SU-DHL-6 (cell line): ENCODE measurements around the gene GNG11.

ENCODE experiments used
- H2AFZ ChIP-seq: fragments of 200-600 bp; sonication (generic); 2 replicates; pipeline ENCODE4 v1.6.1; 2014; ENCODE audit warnings: low read depth, mild to moderate bottlenecking, moderate library complexity, mixed read lengths, antibody characterized with exemption, low read length; ENCODE audit not compliant: severe bottlenecking
- H3F3A ChIP-seq: fragments of 200-600 bp; shearing (Covaris generic); 2 replicates; pipeline ENCODE4 v1.6.0; 2016; ENCODE audit warnings: antibody characterized with exemption, mild to moderate bottlenecking; ENCODE audit not compliant: insufficient read depth
- H3K27ac ChIP-seq: fragments of 200-600 bp; sonication (generic); 2 replicates; pipeline ENCODE4 v1.5.1; 2016; ENCODE audit warnings: low read depth, mild to moderate bottlenecking, low read length, moderate library complexity, mixed read lengths
- H3K27me3 ChIP-seq: fragments of 200-600 bp; sonication (generic), shearing (Covaris generic); 2 replicates; pipeline ENCODE4 v1.6.0; 2014; ENCODE audit warnings: mild to moderate bottlenecking, low read length
- H3K36me3 ChIP-seq: fragments of 200-600 bp; sonication (generic); 2 replicates; pipeline ENCODE4 v1.6.1; 2014; ENCODE audit warnings: mild to moderate bottlenecking, low read length, mixed read lengths
- H3K4me2 ChIP-seq: fragments of 300-600, 200-600 bp; shearing (Covaris generic), sonication (generic); 2 replicates; pipeline ENCODE4 v1.6.0; 2014; ENCODE audit warnings: low read length, low read depth, mild to moderate bottlenecking; ENCODE audit not compliant: poor library complexity, severe bottlenecking
- H3K4me3 ChIP-seq: fragments of 200-600 bp; sonication (generic); 2 replicates; pipeline ENCODE4 v1.5.1; 2014; ENCODE audit warnings: antibody characterized with exemption, low read length, mild to moderate bottlenecking, mixed read lengths; ENCODE audit not compliant: insufficient read depth, poor library complexity, severe bottlenecking
- H3K79me2 ChIP-seq: fragments of 200-600 bp; sonication (generic); 2 replicates; pipeline ENCODE4 v1.6.1; 2014; ENCODE audit warnings: mild to moderate bottlenecking, low read length, moderate library complexity; ENCODE audit not compliant: insufficient read depth
- H3K9ac ChIP-seq: fragments of 200-600 bp; sonication (generic); 2 replicates; pipeline ENCODE4 v1.7.0; 2014; ENCODE audit warnings: mild to moderate bottlenecking, low read length
- H3K9me2 ChIP-seq: fragments of 200-600 bp; sonication (generic); replicated peaks from 2 replicates; pipeline ENCODE4 v1.6.1; 2014; ENCODE audit warnings: low read length; ENCODE audit not compliant: insufficient read depth
- H3K9me3 ChIP-seq: fragments of 200-600 bp; sonication (generic); 2 replicates; pipeline ENCODE4 v1.6.1; 2014; ENCODE audit warnings: low read length, mixed read lengths; ENCODE audit not compliant: insufficient read depth
- H4K20me1 ChIP-seq: fragments of 200-600 bp; sonication (generic); 2 replicates; pipeline ENCODE4 v1.6.1; 2014; ENCODE audit warnings: low read depth, mild to moderate bottlenecking, antibody characterized with exemption, low read length, moderate library complexity, mixed read lengths
- EZH2phosphoT487 ChIP-seq: fragments of 200-600 bp; sonication (generic), shearing (Covaris generic); conservative IDR thresholded peaks from 2 replicates; pipeline ENCODE4 v1.6.1; 2018; ENCODE audit warnings: mild to moderate bottlenecking, antibody characterized with exemption, low read length, moderate library complexity, mixed read lengths
- TF ChIP-seq, protein P1 (sequence below): fragments of 200-600 bp; sonication (generic); IDR thresholded peaks from one replicate; pipeline ENCODE4 v1.5.1; 2017; ENCODE audit warnings: antibody characterized with exemption, mild to moderate bottlenecking, low read length, moderate library complexity; ENCODE audit not compliant: insufficient read depth, poor library complexity, severe bottlenecking

Gene GNG11

DNA sequence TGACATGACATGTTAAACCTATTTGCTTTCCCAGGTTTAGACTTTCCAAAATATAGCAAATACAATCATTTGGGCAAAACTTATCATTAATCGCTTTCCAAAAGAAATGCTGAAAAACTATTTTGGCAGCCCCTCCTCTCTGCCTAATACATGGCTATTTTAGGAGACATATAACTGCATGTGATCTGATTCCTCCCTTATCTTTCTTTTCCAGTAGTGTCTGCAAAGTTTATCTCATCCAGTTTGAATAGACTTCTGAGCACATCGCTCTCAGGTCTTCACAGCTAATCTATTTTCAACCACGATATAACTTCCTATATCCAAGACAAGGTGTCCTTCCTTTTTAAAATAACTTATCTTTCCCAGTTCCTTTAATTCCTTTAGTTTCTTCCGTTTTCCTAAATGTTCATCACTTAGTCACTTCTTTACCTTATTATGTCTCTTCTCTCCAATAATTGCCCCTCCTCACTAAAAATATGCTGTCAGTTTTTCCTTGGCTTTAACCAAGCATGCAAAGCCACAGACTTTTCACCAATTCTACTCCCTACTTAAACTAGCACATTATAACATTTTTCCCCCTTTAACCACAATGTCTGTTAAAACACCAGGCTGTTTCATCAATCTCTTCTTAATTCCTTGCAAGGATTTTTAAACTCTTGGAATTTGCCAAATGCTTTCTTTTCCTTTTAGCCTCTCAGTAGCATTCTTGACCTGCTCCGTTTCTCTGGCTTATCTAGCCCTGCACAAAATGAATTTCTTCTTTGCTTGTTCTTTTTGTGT, 24.4 kb downstream of the GNG11 start:
- Histone ChIP-seq H3K79me2 (no peaks in the 10 kb centered on the region), H3F3A (no peaks in the 10 kb centered on the region), H3K4me2 (no peak overlapping the region), H3K27me3 (no peaks in the 10 kb centered on the region), H3K9ac (no peak overlapping the region), H3K27ac (no peak overlapping the region), H3K9me2 (no peaks in the 10 kb centered on the region), H2AFZ (no peak overlapping the region), H4K20me1 (no peaks in the 10 kb centered on the region), H3K36me3 (no peaks in the 10 kb centered on the region), H3K9me3 (no peaks in the 10 kb centered on the region), H3K4me3 (no peak overlapping the region)
- TF ChIP-seq, protein P1, sequence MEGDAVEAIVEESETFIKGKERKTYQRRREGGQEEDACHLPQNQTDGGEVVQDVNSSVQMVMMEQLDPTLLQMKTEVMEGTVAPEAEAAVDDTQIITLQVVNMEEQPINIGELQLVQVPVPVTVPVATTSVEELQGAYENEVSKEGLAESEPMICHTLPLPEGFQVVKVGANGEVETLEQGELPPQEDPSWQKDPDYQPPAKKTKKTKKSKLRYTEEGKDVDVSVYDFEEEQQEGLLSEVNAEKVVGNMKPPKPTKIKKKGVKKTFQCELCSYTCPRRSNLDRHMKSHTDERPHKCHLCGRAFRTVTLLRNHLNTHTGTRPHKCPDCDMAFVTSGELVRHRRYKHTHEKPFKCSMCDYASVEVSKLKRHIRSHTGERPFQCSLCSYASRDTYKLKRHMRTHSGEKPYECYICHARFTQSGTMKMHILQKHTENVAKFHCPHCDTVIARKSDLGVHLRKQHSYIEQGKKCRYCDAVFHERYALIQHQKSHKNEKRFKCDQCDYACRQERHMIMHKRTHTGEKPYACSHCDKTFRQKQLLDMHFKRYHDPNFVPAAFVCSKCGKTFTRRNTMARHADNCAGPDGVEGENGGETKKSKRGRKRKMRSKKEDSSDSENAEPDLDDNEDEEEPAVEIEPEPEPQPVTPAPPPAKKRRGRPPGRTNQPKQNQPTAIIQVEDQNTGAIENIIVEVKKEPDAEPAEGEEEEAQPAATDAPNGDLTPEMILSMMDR = no peak
- no peak for TF ChIP-seq EZH2phosphoT487

DNA sequence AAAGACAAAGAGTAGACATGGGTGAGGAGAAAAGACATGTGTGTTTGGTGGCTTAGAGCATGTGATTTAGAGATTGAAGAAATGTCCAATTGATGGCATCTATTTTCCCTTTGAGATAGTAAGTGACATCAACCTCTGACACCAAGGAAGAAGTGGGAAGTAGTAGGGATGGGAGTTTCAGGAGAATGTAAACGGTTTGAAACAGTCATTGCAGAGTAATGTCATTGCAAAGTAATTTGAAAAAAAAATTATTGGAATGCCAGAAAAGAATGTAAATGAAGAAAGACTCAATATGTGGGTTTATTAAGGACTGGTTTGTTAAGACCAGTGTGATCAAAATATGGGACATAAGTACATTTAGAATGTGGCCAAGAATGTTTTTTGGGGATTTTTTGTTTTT, 26.6 kb downstream of the GNG11 start:
- no peaks in the 10 kb centered on the region for H3K27me3 ChIP-seq
- no peak overlapping the region for H3K9ac ChIP-seq
- no peaks in the 10 kb centered on the region for H3F3A ChIP-seq
- H4K20me1 ChIP-seq = no peaks in the 10 kb centered on the region
- no peaks in the 10 kb centered on the region for H3K36me3 ChIP-seq
- H3K27ac ChIP-seq = no peak overlapping the region
- no peak overlapping the region for H3K4me3 ChIP-seq
- H3K9me3 ChIP-seq = no peaks in the 10 kb centered on the region
- no peaks in the 10 kb centered on the region for H3K79me2 ChIP-seq
- no peak overlapping the region for H3K4me2 ChIP-seq
- H2AFZ ChIP-seq = no peak overlapping the region
- no peaks in the 10 kb centered on the region for H3K9me2 ChIP-seq
- no peak for TF ChIP-seq EZH2phosphoT487
- TF ChIP-seq, protein P1 = no peak

DNA sequence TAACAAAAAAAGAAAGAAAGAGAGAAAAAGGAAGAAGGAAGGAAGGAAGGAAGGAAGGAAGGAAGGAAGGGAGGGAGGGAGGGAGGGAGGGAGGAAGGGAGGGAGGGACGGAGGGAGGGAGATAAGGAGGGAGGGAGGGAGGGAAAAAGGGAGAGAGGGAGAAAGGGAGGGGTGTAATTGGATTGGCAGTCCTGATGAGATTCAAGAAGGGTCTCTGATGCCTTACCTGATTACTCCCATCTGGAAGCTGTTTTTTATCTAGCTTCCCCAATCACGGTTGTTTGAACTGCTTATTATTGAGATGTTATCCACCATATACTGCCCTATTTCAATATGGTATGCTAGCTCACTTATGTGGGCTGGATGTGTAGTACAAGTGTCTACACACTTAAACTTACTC, 27.3 kb downstream of the GNG11 start:
- H3K27ac ChIP-seq = no peak overlapping the region
- H3K36me3 ChIP-seq = no peaks in the 10 kb centered on the region
- no peaks in the 10 kb centered on the region for H3F3A ChIP-seq
- no peak overlapping the region for H2AFZ ChIP-seq
- H3K4me3 ChIP-seq = no peak overlapping the region
- no peaks in the 10 kb centered on the region for H3K27me3 ChIP-seq
- H4K20me1 ChIP-seq = no peaks in the 10 kb centered on the region
- H3K79me2 ChIP-seq = no peaks in the 10 kb centered on the region
- no peak overlapping the region for H3K4me2 ChIP-seq
- no peaks in the 10 kb centered on the region for H3K9me3 ChIP-seq
- no peak overlapping the region for H3K9ac ChIP-seq
- no peaks in the 10 kb centered on the region for H3K9me2 ChIP-seq
- TF ChIP-seq, protein P1 = no peak
- no peak for TF ChIP-seq EZH2phosphoT487
